Measurements from ENCODE around the gene SP5.
"Not testable (repeated sequence)": the region's sequence is repeated elsewhere in the genome, so short reads cannot be mapped to it uniquely, and the experiment has no call there.

Gene SP5

DNA sequence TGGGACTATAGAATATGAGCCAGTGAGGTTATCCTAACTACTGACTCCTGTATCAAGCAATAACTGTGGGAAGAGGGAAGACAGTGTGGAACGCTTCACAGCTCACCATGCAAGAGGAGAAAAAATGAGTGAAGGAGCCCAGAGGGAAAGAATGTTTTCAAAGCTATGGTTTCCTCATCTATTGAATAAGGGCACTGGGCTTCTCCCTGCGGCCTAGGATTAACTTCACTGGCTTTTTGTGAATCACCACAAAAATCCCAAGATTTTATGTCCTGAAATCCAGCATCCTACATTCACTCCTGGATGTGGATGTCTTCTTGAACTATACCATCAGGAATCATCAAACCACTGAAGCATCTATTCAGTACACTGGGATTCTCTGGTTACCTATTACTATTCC, 44.5 kb upstream of the SP5 start:
- no peaks in the 10 kb centered on the region for H3K79me2 ChIP-seq (ENCODE audit: insufficient read depth, low read length)
- no peaks in the 10 kb centered on the region for H3K36me3 ChIP-seq (ENCODE audit: low read length)
- H3F3A ChIP-seq (ENCODE audit: insufficient read depth): no peaks in the 10 kb centered on the region
- TF ChIP-seq, protein P1, sequence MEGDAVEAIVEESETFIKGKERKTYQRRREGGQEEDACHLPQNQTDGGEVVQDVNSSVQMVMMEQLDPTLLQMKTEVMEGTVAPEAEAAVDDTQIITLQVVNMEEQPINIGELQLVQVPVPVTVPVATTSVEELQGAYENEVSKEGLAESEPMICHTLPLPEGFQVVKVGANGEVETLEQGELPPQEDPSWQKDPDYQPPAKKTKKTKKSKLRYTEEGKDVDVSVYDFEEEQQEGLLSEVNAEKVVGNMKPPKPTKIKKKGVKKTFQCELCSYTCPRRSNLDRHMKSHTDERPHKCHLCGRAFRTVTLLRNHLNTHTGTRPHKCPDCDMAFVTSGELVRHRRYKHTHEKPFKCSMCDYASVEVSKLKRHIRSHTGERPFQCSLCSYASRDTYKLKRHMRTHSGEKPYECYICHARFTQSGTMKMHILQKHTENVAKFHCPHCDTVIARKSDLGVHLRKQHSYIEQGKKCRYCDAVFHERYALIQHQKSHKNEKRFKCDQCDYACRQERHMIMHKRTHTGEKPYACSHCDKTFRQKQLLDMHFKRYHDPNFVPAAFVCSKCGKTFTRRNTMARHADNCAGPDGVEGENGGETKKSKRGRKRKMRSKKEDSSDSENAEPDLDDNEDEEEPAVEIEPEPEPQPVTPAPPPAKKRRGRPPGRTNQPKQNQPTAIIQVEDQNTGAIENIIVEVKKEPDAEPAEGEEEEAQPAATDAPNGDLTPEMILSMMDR (IDR thresholded peaks at IDR 0.05; ENCODE audit: insufficient read depth, low read length, poor library complexity, severe bottlenecking): no peak
- no peak for TF ChIP-seq EZH2phosphoT487 (conservative IDR thresholded peaks at IDR 0.05; ENCODE audit: low read length)
- H4K20me1 ChIP-seq (ENCODE audit: low read depth, low read length): no peaks in the 10 kb centered on the region
- H3K27me3 ChIP-seq (ENCODE audit: low read length): no peaks in the 10 kb centered on the region; the same call in 1 of the 2 replicates
- no peak overlapping the region for H3K4me3 ChIP-seq (ENCODE audit: insufficient read depth, low read length, poor library complexity, severe bottlenecking)
- no peaks in the 10 kb centered on the region for H3K9me2 ChIP-seq (replicated peaks; ENCODE audit: insufficient read depth, low read length)
- no peak overlapping the region for H3K9ac ChIP-seq (ENCODE audit: low read length)
- no peak overlapping the region for H2AFZ ChIP-seq (ENCODE audit: low read depth, low read length, severe bottlenecking)
- H3K4me2 ChIP-seq (ENCODE audit: low read depth, low read length, poor library complexity, severe bottlenecking): no peak overlapping the region
- H3K27ac ChIP-seq (ENCODE audit: low read depth, low read length): no peak overlapping the region
- no peaks in the 10 kb centered on the region for H3K9me3 ChIP-seq (ENCODE audit: insufficient read depth, low read length)

DNA sequence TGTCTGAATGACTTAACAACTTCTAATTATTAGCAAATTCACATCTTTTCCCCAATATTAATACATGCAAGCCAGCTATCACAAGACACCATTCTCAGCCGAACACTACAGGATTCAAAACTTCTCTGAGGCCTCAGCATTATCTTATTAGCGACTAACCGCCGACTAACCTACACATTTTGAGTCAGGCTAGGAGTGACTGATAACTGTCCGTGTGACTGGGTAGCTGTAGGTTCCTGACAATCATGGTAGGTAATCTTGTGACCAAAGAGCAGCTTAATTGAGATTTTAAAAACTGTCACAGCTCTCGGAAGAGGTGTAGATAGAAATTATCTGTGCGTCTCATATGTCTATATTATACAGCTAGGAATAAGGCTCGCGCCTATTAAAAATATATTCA, 44.1 kb upstream of the SP5 start:
- H4K20me1 ChIP-seq (ENCODE audit: low read depth, low read length): no peaks in the 10 kb centered on the region
- no peaks in the 10 kb centered on the region for H3K9me3 ChIP-seq (ENCODE audit: insufficient read depth, low read length)
- H3K4me2 ChIP-seq (ENCODE audit: low read depth, low read length, poor library complexity, severe bottlenecking): no peak overlapping the region
- H3K9me2 ChIP-seq (replicated peaks; ENCODE audit: insufficient read depth, low read length): no peaks in the 10 kb centered on the region
- TF ChIP-seq, protein P1 (IDR thresholded peaks at IDR 0.05; ENCODE audit: insufficient read depth, low read length, poor library complexity, severe bottlenecking): no peak
- no peak for TF ChIP-seq EZH2phosphoT487 (conservative IDR thresholded peaks at IDR 0.05; ENCODE audit: low read length)
- no peak overlapping the region for H3K4me3 ChIP-seq (ENCODE audit: insufficient read depth, low read length, poor library complexity, severe bottlenecking)
- H3K27ac ChIP-seq (ENCODE audit: low read depth, low read length): no peak overlapping the region
- no peak overlapping the region for H2AFZ ChIP-seq (ENCODE audit: low read depth, low read length, severe bottlenecking)
- H3K36me3 ChIP-seq (ENCODE audit: low read length): no peaks in the 10 kb centered on the region
- no peaks in the 10 kb centered on the region for H3K79me2 ChIP-seq (ENCODE audit: insufficient read depth, low read length)
- no peaks in the 10 kb centered on the region for H3F3A ChIP-seq (ENCODE audit: insufficient read depth)
- no peak overlapping the region for H3K9ac ChIP-seq (ENCODE audit: low read length)
- no peaks in the 10 kb centered on the region; the same call in 1 of the 2 replicates for H3K27me3 ChIP-seq (ENCODE audit: low read length)

DNA sequence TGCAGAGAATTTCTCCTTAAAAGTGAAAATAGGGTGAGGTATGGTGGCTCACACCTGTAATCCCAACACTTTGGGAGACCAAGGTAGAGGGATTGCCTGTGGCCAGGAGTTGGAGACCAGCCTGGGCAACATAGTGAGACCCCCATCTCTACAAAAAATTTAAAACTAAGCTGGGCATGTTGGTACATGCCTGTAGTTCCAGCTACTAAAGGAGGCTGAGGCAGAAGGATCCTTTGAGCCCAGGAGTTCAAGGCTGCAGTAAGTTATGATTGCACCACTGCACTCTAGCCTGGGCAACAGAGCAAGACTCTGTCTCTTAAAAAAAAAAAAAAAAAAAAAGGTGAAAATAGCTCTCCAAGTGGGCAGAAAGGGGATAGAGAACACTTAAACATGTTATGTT, 40.9 kb upstream of the SP5 start:
- H2AFZ ChIP-seq (ENCODE audit: low read depth, low read length, severe bottlenecking); H4K20me1 ChIP-seq (ENCODE audit: low read depth, low read length); H3K9ac ChIP-seq (ENCODE audit: low read length); H3F3A ChIP-seq (ENCODE audit: insufficient read depth); H3K9me3 ChIP-seq (ENCODE audit: insufficient read depth, low read length); H3K4me3 ChIP-seq (ENCODE audit: insufficient read depth, low read length, poor library complexity, severe bottlenecking); H3K79me2 ChIP-seq (ENCODE audit: insufficient read depth, low read length); H3K4me2 ChIP-seq (ENCODE audit: low read depth, low read length, poor library complexity, severe bottlenecking); H3K27me3 ChIP-seq (ENCODE audit: low read length); H3K27ac ChIP-seq (ENCODE audit: low read depth, low read length); H3K36me3 ChIP-seq (ENCODE audit: low read length); H3K9me2 ChIP-seq (replicated peaks; ENCODE audit: insufficient read depth, low read length): not testable (repeated sequence)

DNA sequence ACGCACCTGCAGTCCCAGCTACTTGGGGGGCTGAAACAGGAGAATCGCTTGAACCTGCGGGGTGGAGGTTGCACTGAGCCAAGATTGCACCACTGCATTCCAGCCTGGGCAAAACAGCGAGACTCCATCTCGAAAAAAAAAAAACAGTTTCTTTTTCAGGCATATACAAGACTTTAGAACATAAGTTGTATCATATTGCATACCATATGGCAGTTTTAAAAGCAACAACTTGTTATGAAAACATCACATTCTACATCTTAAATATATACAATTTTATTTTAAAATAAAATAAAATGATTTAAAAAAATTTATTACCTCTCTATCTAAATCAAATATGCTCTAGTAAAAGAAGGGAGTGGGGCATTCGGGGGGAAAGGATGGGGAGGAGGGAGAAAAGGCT, 39.4 kb upstream of the SP5 start:
- Histone ChIP-seq H3K9me2 (replicated peaks; ENCODE audit: insufficient read depth, low read length) (no peaks in the 10 kb centered on the region), H3K9me3 (ENCODE audit: insufficient read depth, low read length) (no peaks in the 10 kb centered on the region), H4K20me1 (ENCODE audit: low read depth, low read length) (no peaks in the 10 kb centered on the region), H3K36me3 (ENCODE audit: low read length) (no peaks in the 10 kb centered on the region), H3K4me2 (ENCODE audit: low read depth, low read length, poor library complexity, severe bottlenecking) (no peak overlapping the region), H3K27me3 (ENCODE audit: low read length) (no peaks in the 10 kb centered on the region), H3F3A (ENCODE audit: insufficient read depth) (no peaks in the 10 kb centered on the region), H3K4me3 (ENCODE audit: insufficient read depth, low read length, poor library complexity, severe bottlenecking) (no peak overlapping the region), H2AFZ (ENCODE audit: low read depth, low read length, severe bottlenecking) (no peak overlapping the region), H3K27ac (ENCODE audit: low read depth, low read length) (no peak overlapping the region), H3K9ac (ENCODE audit: low read length) (no peak overlapping the region), H3K79me2 (ENCODE audit: insufficient read depth, low read length) (no peaks in the 10 kb centered on the region)
- TF ChIP-seq, protein P1 (IDR thresholded peaks at IDR 0.05; ENCODE audit: insufficient read depth, low read length, poor library complexity, severe bottlenecking): no peak
- no peak for TF ChIP-seq EZH2phosphoT487 (conservative IDR thresholded peaks at IDR 0.05; ENCODE audit: low read length)

Data from SU-DHL-6 (cell line).